ENCODE measurements around the gene ZNF394.
A peak's percentile ranks its signal among the peaks of the same experiment; 100 is the strongest.

The ZNF394 gene

DNA sequence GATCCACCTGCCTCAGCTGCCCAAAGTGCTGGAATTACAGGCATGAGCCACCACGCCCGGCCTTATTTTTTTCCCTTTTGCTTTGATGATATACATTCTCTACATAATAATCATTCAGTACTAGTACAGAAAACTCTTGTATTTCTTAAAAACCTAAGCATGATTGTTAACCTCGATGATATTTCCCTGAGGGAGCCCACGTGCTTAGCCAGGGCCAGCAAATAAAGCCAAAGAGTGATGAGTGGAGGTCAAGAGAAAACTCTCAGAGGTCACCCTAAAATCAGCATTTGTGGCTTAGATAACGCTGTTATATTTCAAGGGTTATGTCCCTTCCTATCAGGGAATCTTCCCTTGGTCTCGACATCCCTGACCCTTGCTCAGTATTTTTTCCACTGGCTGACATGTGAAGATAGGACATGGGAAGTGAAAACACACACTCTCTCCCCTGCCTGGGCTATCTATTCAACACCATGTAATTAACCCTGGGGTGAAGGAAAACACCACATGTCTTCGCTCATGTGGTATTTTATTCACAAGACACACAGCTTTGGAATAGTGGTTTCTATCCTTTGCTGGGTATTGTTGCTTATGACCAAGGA, 39.2 kb upstream of the ZNF394 start:
- no peak overlapping the region for H3K4me3 ChIP-seq (replicated peaks in 1 of 2; ENCODE audit: low read depth in 2 of 2, low read length in 2 of 2)
- TF ChIP-seq, protein P1, sequence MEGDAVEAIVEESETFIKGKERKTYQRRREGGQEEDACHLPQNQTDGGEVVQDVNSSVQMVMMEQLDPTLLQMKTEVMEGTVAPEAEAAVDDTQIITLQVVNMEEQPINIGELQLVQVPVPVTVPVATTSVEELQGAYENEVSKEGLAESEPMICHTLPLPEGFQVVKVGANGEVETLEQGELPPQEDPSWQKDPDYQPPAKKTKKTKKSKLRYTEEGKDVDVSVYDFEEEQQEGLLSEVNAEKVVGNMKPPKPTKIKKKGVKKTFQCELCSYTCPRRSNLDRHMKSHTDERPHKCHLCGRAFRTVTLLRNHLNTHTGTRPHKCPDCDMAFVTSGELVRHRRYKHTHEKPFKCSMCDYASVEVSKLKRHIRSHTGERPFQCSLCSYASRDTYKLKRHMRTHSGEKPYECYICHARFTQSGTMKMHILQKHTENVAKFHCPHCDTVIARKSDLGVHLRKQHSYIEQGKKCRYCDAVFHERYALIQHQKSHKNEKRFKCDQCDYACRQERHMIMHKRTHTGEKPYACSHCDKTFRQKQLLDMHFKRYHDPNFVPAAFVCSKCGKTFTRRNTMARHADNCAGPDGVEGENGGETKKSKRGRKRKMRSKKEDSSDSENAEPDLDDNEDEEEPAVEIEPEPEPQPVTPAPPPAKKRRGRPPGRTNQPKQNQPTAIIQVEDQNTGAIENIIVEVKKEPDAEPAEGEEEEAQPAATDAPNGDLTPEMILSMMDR (IDR thresholded peaks at IDR 0.05; ENCODE audit: low read depth, low read length), result no peak
- DNase-seq (ENCODE audit: low read depth in 2 of 2), result no peak

DNA sequence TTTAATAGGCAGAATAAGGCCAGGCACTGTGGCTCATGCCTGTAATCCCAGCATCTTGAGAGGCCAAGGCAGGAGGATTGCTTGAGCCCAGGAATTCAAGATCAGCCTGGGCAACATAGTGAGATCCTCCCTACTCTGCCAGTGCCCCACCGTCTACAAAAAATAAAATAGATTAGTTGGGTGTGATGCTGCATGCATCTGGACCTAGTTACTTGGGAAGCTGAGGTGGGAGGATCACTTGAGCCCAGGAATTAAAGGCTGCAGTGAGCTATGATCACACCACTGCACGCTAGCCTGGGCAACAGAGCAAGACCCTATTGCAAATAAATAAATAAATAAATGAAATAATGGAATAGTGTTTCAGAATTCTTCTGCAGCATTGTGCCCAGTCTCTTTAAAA, 35.6 kb upstream of the ZNF394 start:
- DNase-seq (ENCODE audit: low read depth in 2 of 2), result no peak
- H3K4me3 ChIP-seq (replicated peaks in 1 of 2; ENCODE audit: low read depth in 2 of 2, low read length in 2 of 2), result no peak overlapping the region
- TF ChIP-seq, protein P1 (IDR thresholded peaks at IDR 0.05; ENCODE audit: low read depth, low read length), result no peak

DNA sequence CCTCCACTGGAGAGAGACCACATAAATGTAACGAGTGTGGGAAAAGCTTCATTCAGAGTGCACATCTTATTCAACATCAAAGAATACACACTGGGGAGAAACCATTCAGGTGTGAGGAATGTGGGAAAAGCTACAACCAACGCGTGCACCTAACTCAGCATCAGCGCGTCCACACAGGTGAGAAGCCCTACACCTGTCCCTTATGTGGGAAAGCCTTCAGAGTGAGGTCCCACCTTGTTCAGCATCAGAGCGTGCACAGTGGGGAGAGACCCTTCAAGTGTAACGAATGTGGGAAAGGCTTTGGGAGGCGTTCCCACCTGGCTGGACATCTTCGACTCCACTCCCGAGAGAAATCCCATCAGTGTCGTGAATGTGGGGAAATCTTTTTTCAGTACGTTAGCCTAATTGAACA, 31.3 kb upstream of the ZNF394 start:
- DNase-seq (ENCODE audit: low read depth in 2 of 2), result peak; percentile 3 to 27
- H3K4me3 ChIP-seq (replicated peaks in 1 of 2; ENCODE audit: low read depth in 2 of 2, low read length in 2 of 2), result no peak overlapping the region
- TF ChIP-seq, protein P1 (IDR thresholded peaks at IDR 0.05; ENCODE audit: low read depth, low read length), result no peak

DNA sequence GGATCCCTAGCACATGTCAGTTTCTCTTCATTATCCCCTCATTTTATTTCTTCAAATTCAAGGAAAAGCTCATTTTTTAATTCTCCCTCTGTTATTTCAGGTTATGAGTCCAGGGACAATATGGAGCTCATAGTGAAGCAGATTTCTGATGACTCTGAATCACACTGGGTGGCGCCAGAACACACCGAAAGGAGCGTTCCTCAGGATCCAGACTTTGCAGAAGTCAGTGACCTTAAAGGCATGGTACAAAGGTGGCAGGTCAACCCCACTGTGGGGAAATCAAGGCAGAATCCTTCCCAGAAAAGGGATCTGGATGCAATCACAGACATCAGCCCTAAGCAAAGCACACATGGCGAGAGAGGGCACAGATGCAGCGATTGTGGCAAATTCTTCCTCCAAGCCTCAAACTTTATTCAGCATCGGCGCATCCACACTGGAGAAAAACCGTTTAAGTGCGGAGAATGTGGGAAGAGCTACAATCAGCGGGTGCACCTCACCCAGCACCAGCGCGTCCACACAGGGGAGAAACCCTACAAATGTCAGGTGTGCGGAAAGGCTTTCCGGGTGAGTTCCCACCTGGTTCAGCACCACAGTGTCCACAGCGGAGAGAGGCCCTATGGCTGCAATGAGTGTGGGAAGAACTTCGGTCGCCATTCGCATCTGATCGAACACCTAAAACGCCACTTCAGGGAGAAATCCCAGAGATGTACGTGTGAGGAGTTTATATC, 25.8 kb upstream of the ZNF394 start:
- DNase-seq (ENCODE audit: low read depth in 2 of 2), result peak; percentile 10 to 12

DNA sequence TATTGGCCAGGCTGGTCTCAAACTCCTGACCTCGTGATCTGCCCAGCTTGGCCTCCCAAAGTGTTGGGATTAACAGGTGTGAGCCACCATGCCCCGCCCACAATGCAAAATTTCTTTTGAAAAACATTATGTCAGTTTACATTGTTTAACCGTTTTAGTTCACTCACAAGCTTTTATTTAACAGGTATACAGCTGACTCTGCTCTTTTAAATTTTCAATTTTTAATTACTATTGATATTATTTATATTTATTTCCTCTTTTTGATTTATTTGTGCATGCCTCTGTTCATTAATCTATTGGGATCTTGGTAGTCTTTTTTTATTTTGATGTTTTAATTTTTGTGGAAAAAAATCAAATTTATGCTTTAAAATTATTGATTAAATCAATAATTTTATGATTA, 21.3 kb upstream of the ZNF394 start:
- H3K4me3 ChIP-seq (replicated peaks in 1 of 2; ENCODE audit: low read depth in 2 of 2, low read length in 2 of 2), result no peak overlapping the region
- TF ChIP-seq, protein P1 (IDR thresholded peaks at IDR 0.05; ENCODE audit: low read depth, low read length), result no peak
- DNase-seq (ENCODE audit: low read depth in 2 of 2), result no peak

More for the DNA sequence above, 25.8 kb upstream of the ZNF394 start:
- H3K4me3 ChIP-seq (replicated peaks in 1 of 2; ENCODE audit: low read depth in 2 of 2, low read length in 2 of 2), result no peak overlapping the region
- TF ChIP-seq, protein P1 (IDR thresholded peaks at IDR 0.05; ENCODE audit: low read depth, low read length), result no peak

DNA sequence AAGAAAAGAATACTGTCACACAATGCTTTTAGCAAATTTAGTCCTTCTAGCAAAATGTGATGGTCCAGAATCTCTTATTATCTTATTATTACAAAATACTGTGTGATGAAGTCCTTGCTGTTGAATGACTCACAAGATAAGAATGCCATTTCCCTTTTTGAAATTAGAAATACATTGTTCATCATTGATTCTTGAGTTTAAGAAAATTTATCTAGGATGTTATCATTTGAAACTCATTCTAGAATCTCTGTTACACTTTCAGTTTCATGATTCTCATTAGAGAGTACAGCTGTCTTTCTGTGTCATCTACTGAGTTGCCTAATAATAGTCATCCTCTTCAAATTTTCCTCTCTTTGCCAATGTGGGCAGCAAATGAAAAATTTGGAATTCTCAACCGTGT, 14.0 kb upstream of the ZNF394 start:
- peak; percentile 37 to 58 for DNase-seq (ENCODE audit: low read depth in 2 of 2)
- TF ChIP-seq, protein P1 (IDR thresholded peaks at IDR 0.05; ENCODE audit: low read depth, low read length), result no peak
- no peak overlapping the region for H3K4me3 ChIP-seq (replicated peaks in 1 of 2; ENCODE audit: low read depth in 2 of 2, low read length in 2 of 2)
